ENCODE data around the gene SMPD2.

The SMPD2 gene

GRCh38 chr6:109488001-109488400 lies 47.5 kb downstream of the SMPD2 start:
- no peak for DNase-seq

GRCh38 chr6:109490713-109491112 lies 50.2 kb downstream of the SMPD2 start:
- no peak for DNase-seq

- DNase-seq, result no peak
Measured at GRCh38 chr6:109491207-109491938, 50.8 kb downstream of the SMPD2 start.

Measured in activated CD4-positive, alpha-beta T cell treated with anti-CD3 and anti-CD28 coated beads for 4 hours (primary cell).